Astrocyte (in vitro differentiated cells and primary cell): Measurements from ENCODE around the gene TTC22. TPM values are rescaled to one million over a fixed set of nuclear protein-coding genes. Genes with fewer than 3 reads are reported as not detected.

Experiments used
- DNase-seq: peaks from one replicate; pipeline ENCODE4 v3.0.0-alpha.2; 2010; ENCODE audit warnings: low read depth
- FAIRE-seq: peaks from 2 replicates; lab custom pipeline; 2011; peaks lifted over from hg19 to GRCh38; lab: Jason Lieb, UNC
- H2AFZ ChIP-seq: 2 replicates; pipeline ENCODE4 v1.6.0; 2012; ENCODE audit warnings: low read depth, low read length, inconsistent platforms
- H3K27ac ChIP-seq: 2 replicates; pipeline ENCODE4 v1.5.1; 2011; ENCODE audit warnings: low read depth, low read length, inconsistent platforms
- H3K27me3 ChIP-seq: 2 replicates; pipeline ENCODE4 v1.6.0; 2011; ENCODE audit warnings: low read length, inconsistent platforms; ENCODE audit not compliant: insufficient read depth
- H3K36me3 ChIP-seq: 2 replicates; pipeline ENCODE4 v1.5.1; 2011; ENCODE audit warnings: low read length, inconsistent platforms; ENCODE audit not compliant: insufficient read depth
- H3K4me1 ChIP-seq: 2 replicates; pipeline ENCODE4 v1.5.1; 2011; ENCODE audit warnings: low read length, inconsistent platforms; ENCODE audit not compliant: insufficient read depth
- H3K4me2 ChIP-seq: 2 replicates; pipeline ENCODE4 v1.6.0; 2012; ENCODE audit warnings: low read length, inconsistent platforms
- H3K4me3 ChIP-seq: 2 replicates; pipeline ENCODE4 v1.5.1; 2011; ENCODE audit warnings: low read depth, mild to moderate bottlenecking, low read length, inconsistent platforms; ENCODE audit not compliant: insufficient read depth
- H3K79me2 ChIP-seq: 2 replicates; pipeline ENCODE4 v1.6.0; 2012; ENCODE audit warnings: mild to moderate bottlenecking, low read length, inconsistent platforms; ENCODE audit not compliant: insufficient read depth
- H3K9ac ChIP-seq: 2 replicates; pipeline ENCODE4 v1.6.0; 2012; ENCODE audit warnings: mild to moderate bottlenecking, low read length, inconsistent platforms
- H3K9me3 ChIP-seq: 2 replicates; pipeline ENCODE4 v1.5.1; 2012; ENCODE audit warnings: low read depth, mild to moderate bottlenecking, low read length, inconsistent platforms; ENCODE audit not compliant: insufficient read depth
- H4K20me1 ChIP-seq: 2 replicates; pipeline ENCODE4 v1.6.0; 2012; ENCODE audit warnings: low read length, inconsistent platforms; ENCODE audit not compliant: insufficient read depth
- H3K27ac Mint-ChIP-seq: one replicate; pipeline ENCODE4 v1.8.0; 2021; ENCODE audit warnings: mild to moderate bottlenecking, mixed read lengths; ENCODE audit not compliant: unreplicated experiment
- H3K27me3 Mint-ChIP-seq: one replicate; pipeline ENCODE4 v1.8.0; 2021; ENCODE audit warnings: low read depth, mixed read lengths; ENCODE audit not compliant: unreplicated experiment
- H3K36me3 Mint-ChIP-seq: one replicate; pipeline ENCODE4 v1.8.0; 2021; ENCODE audit warnings: low read depth, mixed read lengths; ENCODE audit not compliant: unreplicated experiment
- H3K4me1 Mint-ChIP-seq: one replicate; pipeline ENCODE4 v1.8.0; 2021; ENCODE audit warnings: low read depth, mixed read lengths; ENCODE audit not compliant: unreplicated experiment
- H3K4me3 Mint-ChIP-seq: one replicate; pipeline ENCODE4 v1.8.0; 2021; ENCODE audit warnings: mild to moderate bottlenecking, moderate library complexity, mixed read lengths; ENCODE audit not compliant: unreplicated experiment
- H3K9me3 Mint-ChIP-seq: one replicate; pipeline ENCODE4 v1.8.0; 2021; ENCODE audit warnings: mild to moderate bottlenecking, mixed read lengths; ENCODE audit not compliant: unreplicated experiment
- EZH2 ChIP-seq: IDR thresholded peaks from 2 replicates; pipeline ENCODE4 v1.6.1; 2012; ENCODE audit warnings: mild to moderate bottlenecking, low read length, inconsistent platforms; ENCODE audit not compliant: insufficient read depth
- total RNA-seq: library from RNA; stranded (reverse); gene quantifications from 2 replicates; pipeline ENCODE4 v1.2.1, GENCODE V29; 2021
- TF ChIP-seq, protein P1 (sequence below): IDR thresholded peaks from 2 replicates; pipeline ENCODE4 v1.5.1; 2011; ENCODE audit warnings: low read depth, mild to moderate bottlenecking, inconsistent platforms, low read length, moderate library complexity; ENCODE audit not compliant: insufficient read depth

TTC22 gene
- total RNA-seq, 1 donor from 2014 or later: not detected

DNA sequence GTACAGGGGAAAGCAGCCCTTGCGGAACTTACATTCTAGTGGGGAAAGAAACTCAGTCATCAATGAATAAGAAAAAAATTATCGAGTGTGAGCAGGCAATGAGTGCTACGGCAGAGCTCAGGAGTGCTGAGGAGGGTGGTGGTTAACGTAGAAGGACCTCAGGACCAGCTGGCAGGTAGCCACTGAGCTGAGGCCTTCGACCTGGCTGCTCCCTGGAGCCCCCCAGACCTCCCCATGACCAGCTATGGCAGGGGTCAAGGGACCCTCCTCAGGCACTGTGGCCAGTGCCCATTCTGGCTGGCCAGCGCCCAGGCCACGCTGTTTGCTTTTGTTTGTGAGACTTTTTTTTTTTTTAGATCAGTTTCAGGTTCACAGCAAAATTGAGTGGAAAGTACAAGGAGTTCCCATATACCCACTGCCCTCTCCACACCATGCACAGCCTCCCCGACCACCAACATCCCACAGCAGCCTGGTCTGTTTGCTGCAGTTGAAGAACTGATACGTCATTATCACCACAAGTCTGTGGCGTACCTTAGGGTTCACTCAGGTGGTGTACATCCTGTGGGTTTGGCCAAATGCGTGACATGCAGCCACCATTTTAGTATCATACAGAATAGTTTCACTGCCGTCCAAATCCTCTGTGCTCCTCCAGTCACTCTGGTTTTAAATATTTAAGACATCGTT, 11.8 kb upstream of the TTC22 start:
- FAIRE-seq: no peak

DNA sequence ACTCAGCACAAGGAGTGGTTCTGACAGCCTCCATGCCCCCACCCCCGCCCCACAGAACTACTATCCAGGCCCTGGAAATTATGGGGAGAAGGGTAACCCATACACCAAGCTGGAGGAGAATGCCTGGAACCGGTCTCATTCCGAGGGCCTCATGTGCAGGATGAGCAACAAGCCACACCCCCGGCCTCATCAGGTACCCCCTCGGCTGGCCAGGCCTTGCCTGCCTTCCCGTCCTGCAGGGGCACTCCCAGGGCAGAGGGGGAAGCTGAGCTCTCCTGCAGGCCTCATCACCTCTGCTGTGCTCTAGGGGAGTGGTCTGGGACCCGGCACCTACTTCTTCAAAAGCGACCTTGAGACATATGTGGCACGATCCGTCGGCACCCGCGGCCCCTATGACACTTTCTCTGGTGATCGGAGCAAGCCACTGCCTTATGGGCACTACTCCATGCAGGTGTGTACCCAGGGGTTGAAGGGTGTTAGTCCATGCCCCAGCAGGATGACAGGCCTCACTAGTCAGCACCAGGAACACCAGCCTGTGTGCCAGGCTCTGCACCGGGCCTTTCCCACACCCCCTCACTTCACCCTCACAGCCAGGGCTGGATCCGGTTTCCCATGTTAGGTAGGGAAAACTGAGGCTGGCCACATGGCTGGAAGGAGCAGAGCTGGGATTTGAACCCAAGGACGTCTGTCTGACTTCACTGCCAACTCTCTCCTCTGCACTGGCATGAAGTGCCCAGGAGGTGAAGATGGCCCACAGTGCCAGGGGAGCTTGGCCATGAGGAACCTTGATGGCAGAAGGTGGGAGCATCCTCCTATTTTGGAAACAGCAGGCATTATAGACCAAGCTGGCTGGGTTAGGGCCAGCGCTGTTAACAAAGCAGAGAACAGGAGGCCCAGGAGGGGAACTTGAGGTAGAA, 10.9 kb upstream of the TTC22 start:
- peaks cover 6% of the 10 kb centered on the region for H3K27me3 ChIP-seq
- H3K4me3 Mint-ChIP-seq: no peak overlapping the region
- no peak overlapping the region for H3K27ac ChIP-seq
- H3K36me3 ChIP-seq: no peaks in the 10 kb centered on the region
- DNase-seq (no peak), FAIRE-seq (no peak)
- no peaks in the 10 kb centered on the region for H4K20me1 ChIP-seq
- peaks cover 29% of the 10 kb centered on the region for H3K27me3 Mint-ChIP-seq
- H3K79me2 ChIP-seq: no peaks in the 10 kb centered on the region
- no peak overlapping the region for H3K4me2 ChIP-seq
- H3K9ac ChIP-seq: no peak overlapping the region
- H3K27ac Mint-ChIP-seq: no peak overlapping the region
- no peaks in the 10 kb centered on the region for H3K4me1 Mint-ChIP-seq
- no peaks in the 10 kb centered on the region for H3K9me3 ChIP-seq
- no peak overlapping the region for H3K4me3 ChIP-seq
- TF ChIP-seq, protein P1, sequence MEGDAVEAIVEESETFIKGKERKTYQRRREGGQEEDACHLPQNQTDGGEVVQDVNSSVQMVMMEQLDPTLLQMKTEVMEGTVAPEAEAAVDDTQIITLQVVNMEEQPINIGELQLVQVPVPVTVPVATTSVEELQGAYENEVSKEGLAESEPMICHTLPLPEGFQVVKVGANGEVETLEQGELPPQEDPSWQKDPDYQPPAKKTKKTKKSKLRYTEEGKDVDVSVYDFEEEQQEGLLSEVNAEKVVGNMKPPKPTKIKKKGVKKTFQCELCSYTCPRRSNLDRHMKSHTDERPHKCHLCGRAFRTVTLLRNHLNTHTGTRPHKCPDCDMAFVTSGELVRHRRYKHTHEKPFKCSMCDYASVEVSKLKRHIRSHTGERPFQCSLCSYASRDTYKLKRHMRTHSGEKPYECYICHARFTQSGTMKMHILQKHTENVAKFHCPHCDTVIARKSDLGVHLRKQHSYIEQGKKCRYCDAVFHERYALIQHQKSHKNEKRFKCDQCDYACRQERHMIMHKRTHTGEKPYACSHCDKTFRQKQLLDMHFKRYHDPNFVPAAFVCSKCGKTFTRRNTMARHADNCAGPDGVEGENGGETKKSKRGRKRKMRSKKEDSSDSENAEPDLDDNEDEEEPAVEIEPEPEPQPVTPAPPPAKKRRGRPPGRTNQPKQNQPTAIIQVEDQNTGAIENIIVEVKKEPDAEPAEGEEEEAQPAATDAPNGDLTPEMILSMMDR: no peak
- no peak for TF ChIP-seq EZH2
- no peaks in the 10 kb centered on the region for H3K36me3 Mint-ChIP-seq
- H2AFZ ChIP-seq: no peak overlapping the region
- peaks cover 4% of the 10 kb centered on the region for H3K4me1 ChIP-seq
- H3K9me3 Mint-ChIP-seq: peaks cover 3% of the 10 kb centered on the region

More for the DNA sequence above, 11.8 kb upstream of the TTC22 start:
- H3K36me3 ChIP-seq: no peaks in the 10 kb centered on the region
- Mint-ChIP-seq H3K36me3 (no peaks in the 10 kb centered on the region), H3K4me3 (no peak overlapping the region), H3K27ac (no peak overlapping the region), H3K9me3 (peaks cover 3% of the 10 kb centered on the region), H3K27me3 (peaks cover 31% of the 10 kb centered on the region), H3K4me1 (no peaks in the 10 kb centered on the region)
- no peak overlapping the region for H3K4me2 ChIP-seq
- H3K4me1 ChIP-seq: no peaks in the 10 kb centered on the region
- H3K9me3 ChIP-seq: no peaks in the 10 kb centered on the region
- no peak overlapping the region for H3K9ac ChIP-seq
- H3K4me3 ChIP-seq: no peak overlapping the region
- H4K20me1 ChIP-seq: no peaks in the 10 kb centered on the region
- TF ChIP-seq EZH2: no peak
- TF ChIP-seq, protein P1: no peak
- H2AFZ ChIP-seq: no peak overlapping the region
- no peak for DNase-seq
- H3K79me2 ChIP-seq: no peaks in the 10 kb centered on the region
- H3K27me3 ChIP-seq: peaks cover 6% of the 10 kb centered on the region
- no peak overlapping the region for H3K27ac ChIP-seq
